GM19463 (cell line): ENCODE measurements around the gene SKAP2.

ENCODE experiments used
- ATAC-seq: cut with Tn5 transposase; IDR thresholded peaks from one replicate; pipeline ENCODE4 v1.9.1; 2021; ENCODE audit warnings: mild to moderate bottlenecking, moderate library complexity; ENCODE audit not compliant: unreplicated experiment

Gene SKAP2

DNA sequence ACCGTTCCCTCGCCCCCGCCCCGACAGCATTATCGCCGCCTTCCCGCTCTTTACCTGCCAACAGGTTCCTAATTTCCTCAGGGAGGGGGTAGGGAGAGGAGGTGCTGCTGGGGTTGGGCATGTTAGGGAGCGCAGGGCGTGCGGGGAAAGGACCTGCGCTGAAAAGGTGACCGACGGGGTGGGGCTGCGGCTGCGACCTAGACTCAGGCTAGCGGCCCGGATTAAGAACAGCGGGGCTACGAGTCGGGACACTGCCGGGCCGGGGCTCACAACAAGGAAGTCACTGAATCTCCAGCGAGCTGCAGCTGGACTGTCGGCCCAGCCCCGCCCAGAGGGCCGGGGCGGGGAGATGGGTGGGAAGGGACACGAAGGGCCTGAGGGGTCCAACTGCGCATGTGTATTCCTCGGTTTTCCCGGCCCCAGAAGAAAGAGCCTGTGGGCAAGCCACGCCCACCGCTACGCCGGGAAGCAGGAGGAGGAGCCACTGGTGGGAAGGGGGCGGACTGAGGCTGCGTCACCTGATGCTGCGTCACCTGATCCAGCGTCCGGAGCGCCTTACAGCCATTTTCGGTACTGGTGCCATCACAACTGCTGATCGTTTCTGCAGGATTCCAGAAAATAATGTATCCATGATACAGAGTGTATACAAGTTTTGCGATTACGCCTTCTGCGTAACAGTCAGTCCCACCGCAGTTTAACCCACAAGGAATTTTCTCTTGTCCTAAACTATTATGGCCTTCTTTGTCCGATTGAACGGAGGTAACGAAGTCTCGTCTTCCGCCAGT is at the start of gene SKAP2:
Gene SKAP2, minus strand, starts transcription at position 282 of the 785 bp plus-strand sequence. Its CDS starts 161 bp downstream, at position 121.
- ATAC-seq, result peak; percentile 90

- no peak for ATAC-seq
These were observed 48.6 kb upstream of the SKAP2 start for GRCh38 chr7:26912933-26913536.

- no peak for ATAC-seq
These were observed 47.9 kb upstream of the SKAP2 start for GRCh38 chr7:26912338-26912737.

DNA sequence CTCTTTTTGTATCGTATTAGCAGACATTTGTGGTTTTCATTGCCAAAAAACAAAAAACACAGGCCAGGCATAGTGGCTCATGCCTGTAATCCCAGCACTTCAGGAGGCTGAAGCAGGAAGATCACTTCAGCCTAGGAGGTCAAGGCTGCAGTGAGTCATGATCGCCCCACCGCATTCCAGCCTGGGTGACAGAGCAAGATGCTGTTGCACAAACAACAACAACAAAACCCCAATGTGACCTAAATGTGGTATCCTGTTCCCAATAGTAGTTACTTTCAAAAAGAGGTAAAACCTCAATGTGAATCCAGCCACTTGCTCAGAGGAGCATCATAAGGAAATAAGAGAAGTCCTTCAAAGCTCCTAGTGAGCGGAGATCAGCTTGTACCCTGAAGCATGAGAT is 45.8 kb upstream of the SKAP2 start:
- ATAC-seq, result no peak

DNA sequence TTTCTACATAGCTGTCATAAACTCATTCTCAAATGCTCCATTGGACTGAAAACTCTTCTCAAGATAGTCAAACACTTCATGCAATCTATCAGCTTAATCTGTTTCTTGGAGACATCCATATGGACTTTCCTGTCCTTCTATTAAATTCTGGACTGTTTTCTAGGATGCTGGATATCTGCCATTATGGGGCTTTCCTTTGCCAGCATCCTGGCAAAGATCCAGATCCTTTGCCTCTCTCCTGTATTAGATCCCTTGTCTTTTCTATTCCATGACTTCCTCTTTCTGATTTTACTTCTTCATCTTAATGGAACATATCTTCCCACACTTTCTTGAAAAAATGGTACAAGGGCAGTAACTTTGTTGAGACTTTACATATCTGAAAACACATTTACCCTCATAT is 35.9 kb upstream of the SKAP2 start:
- ATAC-seq, result no peak

DNA sequence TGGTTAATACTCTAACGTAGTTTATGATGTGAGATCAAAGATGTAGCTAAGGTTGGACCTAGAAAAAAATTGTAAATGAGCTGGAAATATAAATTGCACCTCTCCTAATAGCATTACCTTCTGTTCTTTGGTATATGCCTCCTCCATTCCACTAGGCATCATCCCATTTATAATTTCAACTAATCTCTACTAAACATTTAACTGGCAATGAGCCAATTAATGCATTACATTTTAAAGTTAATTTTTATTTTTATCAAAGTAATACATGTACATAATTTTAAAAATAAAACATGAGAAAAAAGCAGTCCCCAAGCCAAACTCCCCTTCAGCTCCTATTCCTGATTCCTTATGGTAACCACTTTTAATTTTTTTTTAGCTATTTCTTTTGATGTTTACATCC is 35.1 kb upstream of the SKAP2 start:
- ATAC-seq, result no peak

GRCh38 chr7:26898891-26899290 is 34.5 kb upstream of the SKAP2 start:
- no peak for ATAC-seq

DNA sequence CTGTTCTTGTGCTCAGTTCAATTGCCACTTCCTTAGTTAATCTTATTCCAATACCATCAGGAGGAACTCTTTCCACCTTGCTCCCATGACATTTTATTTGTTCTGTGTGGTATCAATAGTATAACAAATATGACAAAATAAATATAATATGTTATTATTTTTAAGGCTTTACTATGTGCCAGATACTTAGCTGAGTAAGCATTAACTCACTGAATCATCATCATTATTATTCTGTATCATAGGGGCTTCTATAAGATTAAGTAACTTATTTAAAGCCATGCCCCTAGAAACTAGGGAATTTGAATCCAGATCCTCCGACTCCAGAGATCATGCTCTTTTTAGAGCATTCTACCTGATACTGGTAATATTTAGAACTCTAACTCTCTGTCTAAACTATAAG is 33.5 kb upstream of the SKAP2 start:
- no peak for ATAC-seq

GRCh38 chr7:26891400-26892350 is 27.3 kb upstream of the SKAP2 start:
- peak; percentile 86 for ATAC-seq

DNA sequence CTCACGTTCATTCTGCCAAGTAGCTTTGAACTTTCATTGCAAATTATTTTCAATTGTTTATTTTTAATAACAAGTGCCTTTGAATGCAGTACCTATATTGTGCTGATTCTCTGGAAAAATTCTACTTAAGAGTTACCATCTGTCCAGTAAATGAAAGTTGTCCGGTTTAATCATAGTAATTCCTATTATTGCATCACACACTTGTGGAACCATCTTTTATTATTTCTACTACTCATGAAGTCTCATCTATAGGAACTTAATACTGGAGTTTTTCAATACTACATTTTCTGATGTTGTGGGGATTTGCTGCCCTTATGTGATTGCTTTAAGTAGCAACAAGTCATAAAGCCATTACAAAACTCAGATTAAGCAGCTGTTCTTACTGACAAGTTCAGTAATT is 16.5 kb upstream of the SKAP2 start:
- ATAC-seq, result no peak

- no peak for ATAC-seq
These were observed 15.3 kb upstream of the SKAP2 start for GRCh38 chr7:26879671-26880070.

- ATAC-seq, result no peak
These were observed 4.6 kb upstream of the SKAP2 start for GRCh38 chr7:26868841-26869495.

DNA sequence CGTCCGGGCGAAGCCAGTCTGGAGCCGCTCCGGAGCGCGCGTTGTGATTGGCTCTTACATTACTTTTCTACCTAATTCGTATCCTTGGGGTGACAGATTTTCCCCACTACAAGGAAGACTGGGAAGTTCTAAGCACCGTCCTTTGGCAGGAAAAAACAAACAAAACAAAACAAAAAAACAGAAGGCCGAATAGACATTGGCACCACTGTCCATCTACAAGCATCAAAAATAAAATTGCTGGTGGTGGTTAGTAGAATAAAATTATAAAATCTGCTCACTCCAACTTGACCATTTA is 651 bp upstream of the SKAP2 start:
- ATAC-seq, result peak; percentile 24

DNA sequence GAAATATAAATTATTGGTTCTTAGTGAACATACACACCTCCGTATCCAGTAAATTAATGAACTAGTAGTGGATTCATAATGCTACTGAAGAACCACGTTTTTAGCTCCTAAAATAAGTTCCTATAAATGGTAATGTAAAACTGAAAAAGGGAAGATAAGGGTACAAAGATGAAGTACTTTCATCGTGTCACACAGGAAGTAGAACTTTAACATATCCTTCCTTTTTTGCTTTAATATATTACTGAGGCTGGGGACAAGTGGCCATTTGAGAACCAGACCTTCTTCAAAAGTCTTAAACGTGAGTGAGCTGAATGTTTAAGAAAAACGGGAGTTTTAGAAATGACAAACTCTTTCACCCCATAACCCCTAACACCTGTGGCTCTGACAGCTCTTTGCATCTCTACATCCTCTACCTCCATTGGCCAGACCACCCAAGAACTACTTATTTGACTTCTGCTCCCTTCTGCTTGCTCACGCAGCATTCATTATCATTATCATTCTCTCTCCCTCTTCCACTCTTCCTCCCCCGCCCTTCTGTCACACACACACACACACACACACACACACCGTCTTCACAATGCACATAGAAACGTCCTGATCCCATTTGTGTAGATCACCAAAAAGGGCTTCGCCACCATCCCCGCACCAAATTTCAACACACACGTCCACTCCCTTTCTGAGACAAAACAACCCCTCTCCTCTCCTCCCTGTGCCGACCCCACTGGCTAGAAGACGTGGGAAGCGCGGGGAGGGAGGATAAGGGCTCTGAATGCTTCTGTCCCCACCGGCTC is 677 bp downstream of the SKAP2 start:
- peak; percentile 22 for ATAC-seq

- no peak for ATAC-seq
These were observed 1.6 kb downstream of the SKAP2 start for GRCh38 chr7:26862834-26863233.

DNA sequence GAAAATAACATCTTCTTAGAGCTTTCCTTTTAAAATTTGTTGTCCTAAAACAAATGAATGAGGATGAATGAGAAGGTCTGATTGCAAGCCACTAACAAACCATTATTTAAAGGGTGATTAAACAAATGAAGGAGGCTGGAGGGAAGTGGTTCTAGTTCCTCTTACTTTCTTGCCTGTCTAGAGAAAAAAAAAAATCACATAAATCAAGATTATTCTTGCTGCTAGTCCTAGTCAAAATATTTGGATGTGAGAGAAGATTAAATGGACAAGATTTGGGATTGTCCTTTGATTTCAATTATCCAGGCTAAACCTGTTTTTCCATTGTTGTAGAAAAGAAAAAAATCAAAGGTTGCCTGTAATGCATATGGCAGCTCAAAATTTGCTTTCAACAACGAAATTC is 3.3 kb downstream of the SKAP2 start:
- no peak for ATAC-seq

GRCh38 chr7:26860361-26860760 is 4.0 kb downstream of the SKAP2 start:
- no peak for ATAC-seq

DNA sequence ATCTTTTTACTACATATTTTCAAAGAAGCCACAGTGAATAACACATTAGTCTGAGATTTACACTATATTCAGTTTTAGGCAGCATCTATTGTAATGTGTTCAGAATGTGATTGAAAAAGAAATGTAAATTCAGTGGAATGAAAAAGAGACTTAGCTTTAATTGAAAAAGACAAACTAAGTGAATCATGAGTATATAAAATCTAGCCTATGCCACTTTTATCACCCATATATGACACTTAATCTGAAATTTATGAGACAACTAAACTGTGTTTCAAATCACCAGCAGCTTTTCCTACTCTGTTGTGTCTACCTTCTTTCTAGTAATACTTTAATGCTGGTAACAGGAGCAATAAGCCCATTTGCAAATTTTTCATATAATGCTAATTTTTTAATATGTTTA is 4.7 kb downstream of the SKAP2 start:
- no peak for ATAC-seq

GRCh38 chr7:26858735-26859134 is 5.7 kb downstream of the SKAP2 start:
- ATAC-seq, result no peak

- ATAC-seq, result no peak
These were observed 6.1 kb downstream of the SKAP2 start for GRCh38 chr7:26858241-26858715.
